Activated naive CD8-positive, alpha-beta T cell (primary cell): ENCODE data around the gene OR6S1.
"Not testable (repeated sequence)": the region's sequence is repeated elsewhere in the genome, so short reads cannot be mapped to it uniquely, and the experiment has no call there.

Source experiments
- H3K27ac Mint-ChIP-seq: one replicate; pipeline ENCODE4 v1.8.0; 2021; ENCODE audit warnings: mixed read lengths
- H3K27me3 Mint-ChIP-seq: one replicate; pipeline ENCODE4 v1.8.0; 2021; ENCODE audit warnings: mixed read lengths
- H3K36me3 Mint-ChIP-seq: one replicate; pipeline ENCODE4 v1.8.0; 2021; ENCODE audit warnings: mixed read lengths
- H3K4me1 Mint-ChIP-seq: one replicate; pipeline ENCODE4 v1.8.0; 2021; ENCODE audit warnings: low read depth, mixed read lengths
- H3K4me3 Mint-ChIP-seq: one replicate; pipeline ENCODE4 v1.8.0; 2021; ENCODE audit warnings: mild to moderate bottlenecking, mixed read lengths
- H3K9me3 Mint-ChIP-seq: one replicate; pipeline ENCODE4 v1.8.0; 2021; ENCODE audit warnings: low read depth, mixed read lengths

The OR6S1 gene

DNA sequence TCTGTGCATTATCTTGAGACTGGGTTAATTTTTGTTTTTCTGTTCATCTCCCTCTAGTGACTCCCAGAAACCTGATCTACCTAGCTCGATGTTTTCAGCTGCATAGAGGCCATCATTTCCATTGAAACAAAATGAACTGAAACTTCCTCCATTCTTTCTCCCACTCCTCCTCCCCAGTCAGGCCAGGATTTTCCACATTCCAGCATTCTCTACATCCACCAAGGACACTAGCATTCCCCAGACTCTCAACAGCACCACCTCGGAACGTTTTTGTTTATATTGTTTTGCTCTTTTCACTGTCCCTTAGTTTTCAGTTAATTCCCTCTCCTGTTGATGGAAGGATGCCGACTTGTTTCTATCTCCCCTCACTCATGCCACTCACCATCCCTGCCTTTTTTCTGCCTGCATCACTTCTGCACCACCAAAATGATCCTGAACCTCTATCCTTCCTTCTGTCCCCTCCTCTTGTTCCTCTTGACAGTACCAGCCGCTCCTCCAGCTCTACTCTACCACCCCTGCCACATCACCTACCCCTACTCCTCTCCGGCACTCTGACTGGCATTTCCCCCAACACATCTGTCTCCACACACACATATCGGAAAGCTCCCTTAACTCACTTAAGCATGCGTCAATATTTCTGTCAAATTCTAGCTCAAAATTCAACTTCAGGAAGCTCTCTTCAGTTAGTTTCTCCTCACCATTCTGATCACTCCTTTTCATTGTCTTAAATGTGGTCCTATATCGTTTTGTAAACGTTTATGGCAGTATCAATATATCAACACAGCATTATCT is 13.2 kb downstream of the OR6S1 start:
- H3K4me1 Mint-ChIP-seq: peaks cover 85% of the 10 kb centered on the region
- H3K9me3 Mint-ChIP-seq: no peaks in the 10 kb centered on the region
- H3K27ac Mint-ChIP-seq: peak overlapping the region; percentile 9
- no peaks in the 10 kb centered on the region for H3K27me3 Mint-ChIP-seq
- H3K4me3 Mint-ChIP-seq: peak overlapping the region; percentile 49
- no peaks in the 10 kb centered on the region for H3K36me3 Mint-ChIP-seq

DNA sequence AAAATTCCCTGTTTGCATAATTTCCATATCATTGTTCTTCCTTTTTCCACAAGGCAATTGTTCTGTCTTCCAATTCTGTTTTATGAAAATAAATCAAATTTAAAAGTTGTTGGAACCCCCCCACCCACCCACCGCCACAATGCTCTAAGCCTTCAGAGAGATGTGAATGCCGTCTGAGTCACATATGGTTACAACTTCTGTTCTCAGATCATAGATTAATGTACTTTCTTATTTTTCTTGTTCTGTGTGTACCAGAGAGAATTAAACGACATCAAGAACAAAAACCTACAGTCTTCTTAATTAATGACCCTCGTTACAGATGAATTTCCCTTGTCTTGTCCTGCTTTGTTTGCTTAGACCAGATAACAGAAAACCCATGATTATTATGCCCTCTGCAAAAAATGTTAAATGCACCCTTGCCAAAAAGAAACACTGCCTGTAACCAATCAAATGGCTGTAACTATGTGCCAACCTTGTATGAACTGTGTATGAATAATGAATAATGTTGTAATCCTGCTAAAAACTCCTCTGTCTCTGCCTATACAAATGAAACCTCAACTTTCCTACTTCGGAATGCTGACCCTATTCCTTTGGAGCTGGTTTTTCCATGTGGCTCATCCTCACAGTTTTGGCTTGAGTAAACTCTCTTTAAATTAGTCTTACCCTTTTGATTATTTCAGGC is 14.0 kb downstream of the OR6S1 start:
- peak overlapping the region; percentile 68 for H3K4me3 Mint-ChIP-seq
- no peaks in the 10 kb centered on the region for H3K36me3 Mint-ChIP-seq
- H3K27ac Mint-ChIP-seq: no peak overlapping the region
- H3K9me3 Mint-ChIP-seq: no peaks in the 10 kb centered on the region
- no peaks in the 10 kb centered on the region for H3K27me3 Mint-ChIP-seq
- H3K4me1 Mint-ChIP-seq: peaks cover 84% of the 10 kb centered on the region

DNA sequence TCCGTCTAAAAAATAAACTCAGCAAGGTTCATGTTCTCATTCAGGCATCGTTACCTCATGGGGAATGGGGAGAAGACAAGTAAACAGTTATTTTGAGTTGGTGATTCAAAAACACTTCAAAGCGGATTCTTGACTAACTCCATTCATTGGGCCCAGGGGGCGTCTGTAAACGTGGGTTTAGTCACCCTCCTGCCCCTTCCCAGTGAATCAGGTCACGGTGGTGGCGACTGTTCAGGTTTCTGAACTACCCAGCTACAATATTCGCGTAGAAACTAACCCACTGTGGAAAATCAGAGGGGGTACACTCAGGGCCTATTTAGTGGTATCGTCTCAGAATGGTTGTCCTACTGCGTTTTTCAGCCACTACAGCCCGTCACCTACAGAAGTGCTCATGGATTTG is 15.2 kb downstream of the OR6S1 start:
- Mint-ChIP-seq H3K4me3 (peak overlapping the region; percentile 87), H3K27me3 (no peaks in the 10 kb centered on the region), H3K4me1 (peaks cover 78% of the 10 kb centered on the region), H3K36me3 (no peaks in the 10 kb centered on the region), H3K9me3 (no peaks in the 10 kb centered on the region), H3K27ac (no peak overlapping the region)

DNA sequence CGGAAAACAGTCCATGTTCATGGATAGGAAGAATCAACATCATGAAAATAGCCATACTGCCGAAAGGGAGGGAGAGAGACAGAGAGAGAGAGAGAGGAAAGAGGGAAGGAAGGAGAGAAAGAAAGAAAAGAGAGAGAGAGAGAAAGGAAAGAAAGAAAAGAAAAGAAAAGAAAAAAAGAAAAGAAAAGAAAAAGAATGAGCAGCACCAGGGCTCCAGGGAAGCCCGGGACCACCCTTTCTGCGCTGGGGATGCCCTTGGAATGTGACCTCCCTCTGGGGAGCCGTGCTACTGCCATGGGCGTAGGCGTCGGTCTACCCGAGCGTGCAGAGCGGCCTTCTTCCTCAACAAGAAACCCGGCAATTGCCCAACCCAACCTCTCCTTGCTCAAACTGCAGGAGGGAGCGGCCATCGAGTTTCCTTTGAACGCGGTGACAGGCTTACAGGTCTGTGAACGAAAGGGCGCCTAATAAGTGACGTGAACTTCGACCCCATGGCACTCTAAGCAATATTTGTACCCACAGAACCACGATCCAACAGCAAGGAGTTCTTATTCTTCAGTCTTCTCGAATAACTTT is 16.9 kb downstream of the OR6S1 start:
- Mint-ChIP-seq H3K4me1 (peaks cover 65% of the 10 kb centered on the region), H3K27me3 (no peaks in the 10 kb centered on the region), H3K9me3 (no peaks in the 10 kb centered on the region), H3K27ac (peak overlapping the region; percentile 80), H3K4me3 (peak overlapping the region; percentile 87), H3K36me3 (no peaks in the 10 kb centered on the region)

GRCh38 chr14:20623798-20624197 is 17.7 kb downstream of the OR6S1 start:
- Mint-ChIP-seq H3K4me1 (peaks cover 59% of the 10 kb centered on the region), H3K27me3 (no peaks in the 10 kb centered on the region), H3K27ac (no peak overlapping the region)

GRCh38 chr14:20622816-20623291 is 18.6 kb downstream of the OR6S1 start:
- no peaks in the 10 kb centered on the region for H3K9me3 Mint-ChIP-seq
- peaks cover 53% of the 10 kb centered on the region for H3K4me1 Mint-ChIP-seq
- no peaks in the 10 kb centered on the region for H3K36me3 Mint-ChIP-seq
- no peaks in the 10 kb centered on the region for H3K27me3 Mint-ChIP-seq
- peak overlapping the region; percentile 75 for H3K4me3 Mint-ChIP-seq
- no peak overlapping the region for H3K27ac Mint-ChIP-seq

More at GRCh38 chr14:20623798-20624197, 17.7 kb downstream of the OR6S1 start:
- H3K9me3 Mint-ChIP-seq: no peaks in the 10 kb centered on the region
- no peaks in the 10 kb centered on the region for H3K36me3 Mint-ChIP-seq
- peak overlapping the region; percentile 87 for H3K4me3 Mint-ChIP-seq

DNA sequence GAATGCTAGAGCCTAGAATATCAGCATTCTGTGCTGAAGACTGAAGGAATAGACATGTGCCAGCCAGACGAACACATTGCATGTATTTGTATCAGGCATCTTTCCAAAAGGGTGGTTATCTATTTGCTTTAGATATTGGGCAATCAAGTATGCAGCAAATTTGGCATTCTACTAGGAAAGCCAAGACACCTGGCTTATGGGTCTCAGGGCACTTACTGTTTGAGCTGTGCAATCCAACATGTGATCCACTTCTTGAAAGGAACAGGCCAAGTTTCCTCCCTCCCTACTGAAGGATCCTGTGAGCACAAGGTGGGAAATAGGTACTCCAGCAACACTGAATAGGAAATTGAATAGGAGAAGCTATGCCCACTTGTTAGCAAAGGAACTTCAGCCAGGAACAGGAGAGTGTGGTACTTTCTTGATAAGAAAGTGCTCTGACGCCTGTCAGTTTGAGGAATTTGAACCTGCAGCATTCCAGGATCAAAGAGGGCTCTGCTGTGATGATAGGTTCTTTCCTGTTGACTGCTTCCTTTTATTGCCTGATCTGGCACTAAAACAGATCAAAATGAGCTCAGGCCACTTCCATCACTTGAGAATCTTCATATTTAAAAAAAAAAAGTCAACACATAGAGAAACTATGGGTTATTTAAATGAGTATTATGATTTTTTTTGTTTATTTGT is 20.6 kb downstream of the OR6S1 start:
- H3K4me3 Mint-ChIP-seq: no peak overlapping the region
- H3K9me3 Mint-ChIP-seq: no peaks in the 10 kb centered on the region
- no peaks in the 10 kb centered on the region for H3K27me3 Mint-ChIP-seq
- no peaks in the 10 kb centered on the region for H3K36me3 Mint-ChIP-seq
- peaks cover 35% of the 10 kb centered on the region for H3K4me1 Mint-ChIP-seq
- no peak overlapping the region for H3K27ac Mint-ChIP-seq

GRCh38 chr14:20619688-20620087 is 21.8 kb downstream of the OR6S1 start:
- H3K27ac Mint-ChIP-seq, H3K27me3 Mint-ChIP-seq, H3K4me3 Mint-ChIP-seq, H3K9me3 Mint-ChIP-seq, H3K36me3 Mint-ChIP-seq: not testable (repeated sequence)
- peaks cover 24% of the 10 kb centered on the region for H3K4me1 Mint-ChIP-seq

DNA sequence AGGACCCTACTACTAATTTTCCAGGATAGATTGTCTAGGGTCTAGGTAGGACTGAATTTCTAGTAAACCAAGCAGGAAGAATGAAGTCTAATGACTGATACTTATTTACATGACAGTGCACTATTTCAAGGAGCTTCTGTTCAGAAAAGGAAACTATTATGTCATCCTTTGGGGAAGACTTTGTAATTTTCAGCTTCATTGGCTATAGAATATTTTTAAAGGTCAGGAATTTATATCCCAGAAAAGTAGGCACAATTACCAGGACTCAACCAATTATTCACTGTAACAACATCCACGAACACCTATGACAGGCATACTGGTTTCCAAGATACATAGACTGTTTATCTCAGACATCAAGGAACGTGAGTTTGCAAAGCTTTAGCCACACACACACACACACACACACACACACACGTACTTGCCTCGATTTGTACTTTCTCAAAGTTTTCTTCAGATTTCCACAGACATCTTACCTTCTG is 23.2 kb downstream of the OR6S1 start:
- no peaks in the 10 kb centered on the region for H3K9me3 Mint-ChIP-seq
- H3K4me1 Mint-ChIP-seq: peaks cover 13% of the 10 kb centered on the region
- H3K27me3 Mint-ChIP-seq: no peaks in the 10 kb centered on the region
- no peak overlapping the region for H3K4me3 Mint-ChIP-seq
- H3K27ac Mint-ChIP-seq: no peak overlapping the region
- no peaks in the 10 kb centered on the region for H3K36me3 Mint-ChIP-seq

GRCh38 chr14:20617138-20618003 is 24.1 kb downstream of the OR6S1 start:
- no peaks in the 10 kb centered on the region for H3K27me3 Mint-ChIP-seq
- H3K36me3 Mint-ChIP-seq: no peaks in the 10 kb centered on the region
- H3K4me1 Mint-ChIP-seq: peaks cover 5% of the 10 kb centered on the region
- H3K27ac Mint-ChIP-seq: no peak overlapping the region
- H3K4me3 Mint-ChIP-seq: no peak overlapping the region
- no peaks in the 10 kb centered on the region for H3K9me3 Mint-ChIP-seq

DNA sequence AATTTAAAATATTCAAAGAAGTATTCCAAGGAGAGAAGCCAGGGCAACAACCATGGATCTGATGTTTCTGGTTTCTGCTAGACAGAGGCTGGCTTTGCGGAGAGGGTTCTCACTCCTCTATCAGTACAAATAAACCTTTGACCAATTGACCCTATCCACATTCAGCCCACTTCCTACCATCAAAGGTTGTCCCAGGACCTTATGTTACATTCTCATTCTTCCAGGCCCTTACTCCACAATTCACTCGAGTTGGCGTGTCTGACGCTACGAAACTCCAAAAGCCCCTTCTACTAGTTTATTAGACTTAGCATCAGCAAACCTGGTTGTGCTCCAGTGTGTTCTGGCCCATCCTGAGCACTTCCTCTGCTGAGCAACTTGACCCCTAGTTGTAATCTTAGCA is 25.5 kb downstream of the OR6S1 start:
- no peak overlapping the region for H3K27ac Mint-ChIP-seq
- no peaks in the 10 kb centered on the region for H3K36me3 Mint-ChIP-seq
- no peaks in the 10 kb centered on the region for H3K27me3 Mint-ChIP-seq
- H3K4me1 Mint-ChIP-seq: peaks cover 5% of the 10 kb centered on the region
- no peak overlapping the region for H3K4me3 Mint-ChIP-seq
- H3K9me3 Mint-ChIP-seq: no peaks in the 10 kb centered on the region

DNA sequence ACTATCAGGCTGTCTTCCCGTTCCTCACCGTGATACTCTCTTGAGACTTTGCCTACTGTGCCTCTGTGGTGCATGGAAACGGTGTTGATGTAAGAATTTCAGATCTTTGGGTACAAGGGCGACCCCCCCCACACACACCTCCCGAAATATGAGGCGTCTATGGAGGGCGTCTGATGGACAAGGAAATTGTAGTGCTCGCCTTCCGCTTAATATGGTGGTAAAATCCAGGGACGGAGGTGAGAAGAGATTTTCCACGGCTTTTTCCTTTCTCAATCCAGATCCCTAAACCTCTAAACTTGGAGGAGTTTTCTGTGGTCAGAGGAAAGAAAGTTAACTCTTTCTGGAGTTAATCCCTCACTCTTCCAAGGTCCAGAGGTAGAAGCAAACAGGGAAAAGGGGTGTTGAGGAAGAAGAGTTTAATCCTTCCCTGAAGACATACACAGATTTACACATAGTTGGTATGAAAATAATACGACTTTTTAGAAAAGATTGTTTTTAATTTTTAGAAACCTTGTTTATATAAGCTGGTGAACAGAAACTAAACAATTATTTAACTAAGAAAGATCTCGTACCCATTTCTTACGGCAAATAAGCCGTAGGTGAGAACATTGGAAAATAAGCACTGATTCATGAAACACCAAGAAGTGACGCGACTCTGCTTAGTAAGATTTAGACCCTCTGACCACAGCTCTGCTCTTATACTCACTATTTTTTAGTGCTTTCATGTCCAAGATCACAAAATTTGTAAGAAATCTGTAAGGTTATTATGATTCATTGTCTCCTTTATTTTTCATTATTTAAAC is 27.3 kb downstream of the OR6S1 start:
- Mint-ChIP-seq H3K27ac (no peak overlapping the region), H3K27me3 (no peaks in the 10 kb centered on the region), H3K36me3 (no peaks in the 10 kb centered on the region), H3K4me1 (peaks cover 5% of the 10 kb centered on the region), H3K4me3 (no peak overlapping the region), H3K9me3 (no peaks in the 10 kb centered on the region)

GRCh38 chr14:20613094-20614037 is 28.1 kb downstream of the OR6S1 start:
- Mint-ChIP-seq H3K27ac (no peak overlapping the region), H3K27me3 (no peaks in the 10 kb centered on the region), H3K4me3 (no peak overlapping the region), H3K4me1 (peaks cover 5% of the 10 kb centered on the region), H3K36me3 (no peaks in the 10 kb centered on the region), H3K9me3 (no peaks in the 10 kb centered on the region)
